ENCODE data around the gene HOXA4. TPM values are rescaled to one million over a fixed set of nuclear protein-coding genes. Genes with fewer than 3 reads are reported as not detected.

HOXA4 gene
- not detected for polyA plus RNA-seq (ENCODE audit: low read depth in 6 of 6)

DNA sequence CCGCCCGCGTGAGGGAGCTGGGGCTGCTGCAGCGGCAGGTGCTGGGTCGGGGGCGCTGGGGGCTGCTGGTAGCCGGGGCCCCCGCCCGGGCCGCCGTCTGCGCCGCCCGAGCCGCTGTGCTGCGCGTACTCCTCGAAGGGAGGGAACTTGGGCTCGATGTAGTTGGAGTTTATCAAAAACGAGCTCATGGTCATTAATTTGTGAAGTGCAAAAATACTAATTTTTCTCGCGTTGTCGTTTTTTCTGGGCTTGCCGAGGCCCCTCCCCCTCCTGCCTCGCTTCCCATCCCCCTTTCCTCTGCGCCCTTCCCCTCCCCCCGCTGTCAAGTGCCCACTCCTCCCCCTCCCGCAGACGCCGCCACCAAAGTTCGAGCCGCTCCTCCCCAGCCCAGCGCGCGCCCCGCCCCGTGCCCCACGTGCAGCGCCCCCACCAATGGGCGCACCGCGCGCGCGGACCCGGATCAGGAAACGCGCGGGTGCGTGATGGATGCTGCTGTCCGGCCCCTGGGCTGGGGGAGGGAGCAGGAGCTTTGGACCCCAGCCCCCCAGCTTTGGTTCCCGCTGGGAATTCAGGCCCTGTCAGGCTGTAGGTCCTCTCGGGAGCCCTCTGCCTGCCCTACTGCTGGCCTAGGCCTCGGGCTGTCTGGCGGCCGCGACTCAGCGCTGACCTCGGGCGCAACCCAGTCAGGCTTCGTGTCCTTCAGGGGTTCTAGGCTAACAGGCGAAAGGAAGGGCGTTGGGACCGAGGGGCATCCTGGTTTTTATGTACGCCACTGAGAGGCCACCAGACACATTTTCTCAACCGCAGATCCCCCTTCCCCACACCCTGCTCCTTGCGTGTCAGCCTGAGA, at the start of gene HOXA4:
Gene HOXA4 (minus strand): TSS at position 218 of the 850 bp plus-strand sequence. CDS start 24 bp downstream, at position 194.
- peak within 1 kb of the TSS; percentile 54 to 91 (median 78) for H3K4me3 Mint-ChIP-seq
- no peaks in the 10 kb centered on the region for H3K36me3 Mint-ChIP-seq
- H3K27ac Mint-ChIP-seq: no peak within 1 kb of the TSS
- H3K27me3 Mint-ChIP-seq: peaks cover 37 to 81% (median 78%) of the 10 kb centered on the region in 3 donors
- peaks cover 0 to 3% (median 0%) of the 10 kb centered on the region in 7 donors for H3K9me3 Mint-ChIP-seq
- H3K4me1 Mint-ChIP-seq: no peaks in the 10 kb centered on the region
- DNase-seq (peak; percentile 53), ATAC-seq (ENCODE audit: low read depth in 2 of 2) (peak; percentile 90 to 95)

DNA sequence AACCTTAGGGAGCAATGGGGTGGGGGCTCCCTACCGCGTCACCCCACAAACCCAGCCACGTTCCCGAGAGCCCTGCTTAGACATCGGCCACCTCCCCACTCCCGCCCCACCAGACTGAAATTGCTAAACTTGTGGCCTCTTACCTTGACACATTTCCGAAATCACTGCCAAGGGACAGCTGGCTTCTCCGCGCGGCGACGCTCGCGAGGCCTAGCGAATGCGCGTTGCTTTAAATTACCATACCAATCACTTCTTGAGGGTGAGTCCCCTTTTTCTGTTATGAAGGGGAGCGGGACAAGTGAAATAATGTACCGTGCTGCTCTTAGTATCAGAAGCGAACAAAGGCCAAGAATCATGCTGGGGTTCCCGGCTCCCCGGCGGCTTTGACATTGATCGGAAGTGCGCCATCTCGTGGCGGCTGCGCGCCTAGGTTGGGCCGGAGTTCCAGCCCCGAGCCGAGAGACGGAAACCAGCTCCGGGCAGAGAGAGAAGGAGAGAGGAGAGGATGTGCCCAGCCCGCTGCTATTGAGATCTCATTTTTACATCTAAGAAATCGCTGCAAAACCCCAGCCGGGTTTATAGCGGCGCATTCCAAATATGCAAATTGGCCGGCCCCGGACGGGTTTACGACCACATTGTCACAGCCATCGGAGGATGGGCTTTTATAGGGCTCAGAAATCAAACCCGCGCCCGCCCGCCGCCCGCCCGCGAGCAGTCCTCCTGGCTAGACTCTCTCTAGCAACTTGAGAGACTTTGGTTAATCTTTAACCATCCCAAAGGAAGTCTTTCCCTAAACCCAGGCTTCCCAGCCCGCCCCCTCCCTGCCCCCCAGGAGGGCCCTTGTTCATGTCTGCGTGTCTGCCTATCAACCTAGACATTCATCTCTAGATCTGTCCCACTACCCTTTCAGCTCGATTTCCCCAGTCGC, 49.2 kb upstream of the HOXA4 start:
- DNase-seq (no peak), ATAC-seq (ENCODE audit: low read depth in 2 of 2) (peak; percentile 56 to 75)
- Mint-ChIP-seq H3K4me3 (peak overlapping the region in 5 of 8 donors; percentile 4 to 64 (median 48)), H3K27me3 (peaks cover 72 to 85% (median 74%) of the 10 kb centered on the region in 3 donors), H3K27ac (peak overlapping the region in 2 of 6 donors; percentile 62 to 90), H3K9me3 (peaks cover 0 to 11% (median 2%) of the 10 kb centered on the region in 7 donors), H3K4me1 (peaks cover 12 to 24% (median 15%) of the 10 kb centered on the region in 3 donors), H3K36me3 (no peaks in the 10 kb centered on the region)

GRCh38 chr7:27179030-27179429, 48.5 kb upstream of the HOXA4 start:
- Mint-ChIP-seq H3K4me1 (peaks cover 11 to 20% (median 11%) of the 10 kb centered on the region in 3 donors), H3K9me3 (peaks cover 0 to 11% (median 2%) of the 10 kb centered on the region in 7 donors), H3K36me3 (no peaks in the 10 kb centered on the region), H3K27ac (peak overlapping the region in 1 of 6 donors; percentile 62), H3K4me3 (peak overlapping the region in 4 of 8 donors; percentile 21 to 55 (median 50)), H3K27me3 (peaks cover 71 to 87% (median 72%) of the 10 kb centered on the region in 3 donors)
- ATAC-seq (ENCODE audit: low read depth in 2 of 2): no peak
- no peak for DNase-seq

- peaks cover 11 to 15% (median 11%) of the 10 kb centered on the region in 3 donors for H3K4me1 Mint-ChIP-seq
- H3K27ac Mint-ChIP-seq: no peak overlapping the region
- DNase-seq: no peak
- peaks cover 68 to 86% (median 71%) of the 10 kb centered on the region in 3 donors for H3K27me3 Mint-ChIP-seq
- no peak overlapping the region for H3K4me3 Mint-ChIP-seq
- peaks cover 0 to 11% (median 2%) of the 10 kb centered on the region in 7 donors for H3K9me3 Mint-ChIP-seq
- no peak for ATAC-seq (ENCODE audit: low read depth in 2 of 2)
- H3K36me3 Mint-ChIP-seq: no peaks in the 10 kb centered on the region
Measured at GRCh38 chr7:27178366-27178765, 47.8 kb upstream of the HOXA4 start.

DNA sequence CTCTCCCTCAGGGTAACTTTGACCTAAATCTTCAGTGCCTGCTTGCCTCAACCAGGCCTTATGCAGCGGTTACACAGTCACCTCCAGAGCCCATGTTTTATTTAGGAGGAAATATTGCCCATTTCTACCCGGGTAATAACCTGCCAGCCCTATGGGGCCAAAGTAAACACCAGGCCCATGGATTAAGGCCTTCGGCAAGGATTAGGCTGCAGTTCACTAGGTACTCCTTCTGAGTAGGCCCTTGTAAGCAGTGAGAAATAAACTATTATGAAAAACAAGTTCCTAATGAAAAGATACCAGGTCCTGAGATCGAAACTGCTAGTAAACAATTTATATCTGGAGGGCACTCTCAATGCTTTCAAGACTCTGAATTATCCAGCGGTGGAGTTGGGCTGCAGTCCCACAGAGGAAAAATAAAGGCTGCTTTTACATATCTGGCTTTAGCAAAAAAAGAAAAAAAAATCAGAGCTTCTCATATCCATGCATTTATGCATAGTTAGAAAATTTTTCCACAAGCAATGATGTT, 47.3 kb upstream of the HOXA4 start:
- Mint-ChIP-seq H3K4me3 (peak overlapping the region in 1 of 8 donors; percentile 33), H3K4me1 (peaks cover 9 to 15% (median 11%) of the 10 kb centered on the region in 3 donors), H3K27me3 (peaks cover 66 to 85% (median 69%) of the 10 kb centered on the region in 3 donors), H3K27ac (no peak overlapping the region), H3K9me3 (peaks cover 0 to 11% (median 2%) of the 10 kb centered on the region in 7 donors), H3K36me3 (no peaks in the 10 kb centered on the region)
- DNase-seq: no peak
- ATAC-seq (ENCODE audit: low read depth in 2 of 2): no peak

GRCh38 chr7:27176962-27177794, 46.6 kb upstream of the HOXA4 start:
- peak overlapping the region in 1 of 8 donors; percentile 33 for H3K4me3 Mint-ChIP-seq
- H3K27ac Mint-ChIP-seq: no peak overlapping the region

DNA sequence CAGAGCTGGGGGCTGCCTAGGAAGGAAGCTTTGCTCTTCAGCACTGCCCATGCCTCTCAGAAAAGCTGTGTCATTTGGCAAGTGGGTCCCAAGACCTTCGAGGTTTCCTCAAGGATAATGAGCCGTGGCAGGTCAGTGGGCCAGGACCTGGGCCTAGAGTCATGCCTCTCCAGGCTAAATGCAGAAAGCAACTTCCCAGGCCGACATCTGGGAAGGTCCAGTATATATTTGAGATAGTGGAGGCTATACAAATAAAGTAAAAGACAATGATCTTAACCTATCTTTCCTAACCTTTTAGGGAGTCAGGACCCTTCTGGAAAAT, 45.9 kb upstream of the HOXA4 start:
- DNase-seq (no peak), ATAC-seq (ENCODE audit: low read depth in 2 of 2) (no peak)
- Mint-ChIP-seq H3K9me3 (peaks cover 0 to 18% (median 4%) of the 10 kb centered on the region in 7 donors), H3K4me1 (peaks cover 16 to 27% (median 20%) of the 10 kb centered on the region in 3 donors), H3K27ac (no peak overlapping the region), H3K27me3 (peaks cover 66 to 87% (median 66%) of the 10 kb centered on the region in 3 donors), H3K36me3 (peaks cover 0 to 9% of the 10 kb centered on the region in 2 donors), H3K4me3 (no peak overlapping the region)

More at GRCh38 chr7:27176962-27177794, 46.6 kb upstream of the HOXA4 start:
- ATAC-seq (ENCODE audit: low read depth in 2 of 2): no peak
- Mint-ChIP-seq H3K9me3 (peaks cover 0 to 11% (median 2%) of the 10 kb centered on the region in 7 donors), H3K27me3 (peaks cover 63 to 84% (median 65%) of the 10 kb centered on the region in 3 donors), H3K36me3 (peaks cover 0 to 3% of the 10 kb centered on the region in 2 donors), H3K4me1 (peaks cover 9 to 20% (median 14%) of the 10 kb centered on the region in 3 donors)
- no peak for DNase-seq

GRCh38 chr7:27175626-27176523, 45.3 kb upstream of the HOXA4 start:
- Mint-ChIP-seq H3K36me3 (peaks cover 0 to 10% of the 10 kb centered on the region in 2 donors), H3K27ac (peak overlapping the region in 1 of 6 donors; percentile 23), H3K27me3 (peaks cover 65 to 87% (median 66%) of the 10 kb centered on the region in 3 donors), H3K4me1 (peaks cover 18 to 29% (median 22%) of the 10 kb centered on the region in 3 donors), H3K4me3 (peak overlapping the region in 2 of 8 donors; percentile 16 to 76), H3K9me3 (peaks cover 0 to 21% (median 4%) of the 10 kb centered on the region in 7 donors)
- ATAC-seq (ENCODE audit: low read depth in 2 of 2) (no peak), DNase-seq (no peak)

- Mint-ChIP-seq H3K4me3 (peak overlapping the region; percentile 9 to 76 (median 64)), H3K4me1 (peaks cover 18 to 26% (median 21%) of the 10 kb centered on the region in 3 donors), H3K27me3 (peaks cover 65 to 87% (median 67%) of the 10 kb centered on the region in 3 donors)
Measured at GRCh38 chr7:27174874-27175625, 44.5 kb upstream of the HOXA4 start.

GRCh38 chr7:27173956-27174873, 43.7 kb upstream of the HOXA4 start, which contains the start of gene HOXA10:
Gene HOXA10 (minus strand): TSS chr7:27174320. CDS start chr7:27174306, 14 bp downstream.
- no peak for ATAC-seq (ENCODE audit: low read depth in 2 of 2)
- DNase-seq: no peak
- peak within 1 kb of the TSS in 3 of 6 donors; percentile 42 to 83 (median 65) for H3K27ac Mint-ChIP-seq

More at GRCh38 chr7:27174874-27175625, 44.5 kb upstream of the HOXA4 start:
- Mint-ChIP-seq H3K36me3 (peaks cover 0 to 10% of the 10 kb centered on the region in 2 donors), H3K9me3 (peaks cover 0 to 26% (median 6%) of the 10 kb centered on the region in 7 donors), H3K27ac (peak overlapping the region in 3 of 6 donors; percentile 20 to 83 (median 42))
- DNase-seq (no peak), ATAC-seq (ENCODE audit: low read depth in 2 of 2) (no peak)

More at GRCh38 chr7:27173956-27174873, 43.7 kb upstream of the HOXA4 start, which contains the start of gene HOXA10:
- H3K36me3 Mint-ChIP-seq: peaks cover 0 to 10% of the 10 kb centered on the region in 2 donors
- H3K27me3 Mint-ChIP-seq: peaks cover 58 to 83% (median 59%) of the 10 kb centered on the region in 3 donors
- peaks cover 13 to 19% (median 18%) of the 10 kb centered on the region in 3 donors for H3K4me1 Mint-ChIP-seq
- H3K9me3 Mint-ChIP-seq: peaks cover 0 to 22% (median 6%) of the 10 kb centered on the region in 7 donors
- peak within 1 kb of the TSS; percentile 64 to 83 (median 68) for H3K4me3 Mint-ChIP-seq

Measured in naive B cell (primary cell).